ENCODE data around the gene NHEJ1. TPM values are rescaled to one million over a fixed set of nuclear protein-coding genes. Genes with fewer than 3 reads are reported as not detected.

Gene NHEJ1
- total and polyA plus RNA-seq, 2 donors: 8.3 to 12.3 TPM

DNA sequence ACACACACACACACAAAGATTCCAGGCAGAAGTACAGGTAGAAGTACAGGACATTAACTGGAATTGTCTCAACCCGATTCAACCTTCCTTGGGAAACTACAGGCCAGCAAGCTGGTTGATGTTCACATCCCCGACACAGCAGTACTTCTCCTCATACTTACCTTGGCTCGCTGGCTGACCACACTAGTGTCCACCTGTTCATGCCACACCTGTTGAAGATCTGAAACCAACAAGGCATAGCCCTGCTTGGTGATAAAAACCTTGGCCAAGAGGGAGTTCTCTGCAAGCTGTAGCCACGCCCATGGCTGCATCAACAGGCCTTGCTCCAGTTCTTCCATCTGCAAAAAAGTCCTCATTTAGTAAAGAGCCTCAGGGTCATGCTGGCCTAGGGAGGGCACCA is 2.6 kb downstream of the NHEJ1 start:
- Histone ChIP-seq H3K27ac (ENCODE audit: low read depth in 1 of 2, low read length in 1 of 2) (no peak overlapping the region), H3K9me3 (ENCODE audit: control insufficient read depth in 2 of 2, insufficient read depth in 1 of 2, low read length in 1 of 2) (no peaks in the 10 kb centered on the region), H3K27me3 (ENCODE audit: control insufficient read depth in 2 of 2, insufficient read depth in 1 of 2, low read length in 1 of 2) (no peaks in the 10 kb centered on the region), H3K36me3 (ENCODE audit: control insufficient read depth in 2 of 2, insufficient read depth in 2 of 2, low read length in 1 of 2) (peaks cover 8 to 21% of the 10 kb centered on the region in 2 donors), H3K4me3 (ENCODE audit: low read length in 2 of 2) (no peak overlapping the region), H3K4me1 (ENCODE audit: control insufficient read depth in 2 of 2, insufficient read depth in 2 of 2, low read length in 2 of 2) (peaks cover 8 to 11% of the 10 kb centered on the region in 2 donors)
- DNase-seq (ENCODE audit: low read depth in 6 of 9, low spot score in 9 of 9): no peak
- WGBS: 99% methylated on average over 4 of the region's 4 CpGs

DNA sequence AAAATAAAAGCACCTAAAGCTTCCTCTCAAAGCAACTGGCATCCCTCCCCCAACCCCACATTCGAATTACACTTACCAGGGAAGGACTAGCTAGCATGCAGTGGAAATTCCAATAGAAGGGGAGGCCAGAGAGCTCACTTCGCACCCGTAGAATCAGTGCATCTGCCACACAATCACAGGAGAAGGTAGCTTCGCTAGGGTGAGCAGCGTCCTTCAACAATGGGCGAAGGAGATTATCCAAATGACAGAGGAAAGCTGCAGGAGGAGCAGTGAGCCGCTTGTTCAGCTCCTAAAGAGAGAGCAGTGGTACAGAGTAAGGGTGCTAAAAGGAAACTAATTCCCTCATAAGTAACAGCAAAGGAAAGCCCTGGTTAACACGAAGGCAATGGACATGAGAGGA is 3.2 kb downstream of the NHEJ1 start:
- WGBS: 98% methylated on average over 8 of the region's 8 CpGs
- Histone ChIP-seq H3K9me3 (ENCODE audit: control insufficient read depth in 2 of 2, insufficient read depth in 1 of 2, low read length in 1 of 2) (no peaks in the 10 kb centered on the region), H3K4me3 (ENCODE audit: low read length in 2 of 2) (no peak overlapping the region), H3K36me3 (ENCODE audit: control insufficient read depth in 2 of 2, insufficient read depth in 2 of 2, low read length in 1 of 2) (peaks cover 8 to 21% of the 10 kb centered on the region in 2 donors), H3K4me1 (ENCODE audit: control insufficient read depth in 2 of 2, insufficient read depth in 2 of 2, low read length in 2 of 2) (peaks cover 8 to 11% of the 10 kb centered on the region in 2 donors), H3K27me3 (ENCODE audit: control insufficient read depth in 2 of 2, insufficient read depth in 1 of 2, low read length in 1 of 2) (no peaks in the 10 kb centered on the region), H3K27ac (ENCODE audit: low read depth in 1 of 2, low read length in 1 of 2) (no peak overlapping the region)
- DNase-seq (ENCODE audit: low read depth in 6 of 9, low spot score in 9 of 9): no peak

DNA sequence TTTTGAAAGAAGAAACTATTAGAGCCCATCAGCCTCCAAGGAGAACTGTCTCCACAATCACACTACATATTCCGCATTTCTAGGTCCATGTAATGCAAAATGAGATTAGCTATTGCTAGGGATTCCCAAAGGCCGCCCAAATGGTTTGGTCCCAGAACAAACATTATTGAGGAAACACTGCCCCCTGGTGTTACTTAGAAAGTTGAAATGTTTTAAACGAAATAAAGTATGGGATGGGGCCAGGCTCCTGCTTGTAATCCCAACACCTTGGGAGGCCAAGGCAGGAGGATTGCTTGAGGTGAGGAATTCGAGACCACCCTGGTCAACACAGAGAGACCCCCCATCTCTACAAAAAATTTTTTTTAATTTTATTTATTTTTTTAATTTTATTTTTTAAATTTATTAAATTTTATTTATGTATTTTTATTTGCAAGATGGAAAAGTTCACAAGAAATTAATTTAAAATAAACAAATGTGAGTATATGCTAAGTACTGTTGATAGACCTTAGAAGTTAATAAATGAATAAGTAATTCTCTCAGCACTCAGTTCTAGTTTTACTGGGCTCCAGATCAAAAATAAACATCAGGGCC is 5.5 kb downstream of the NHEJ1 start:
- H3K27me3 ChIP-seq (ENCODE audit: control insufficient read depth in 2 of 2, insufficient read depth in 1 of 2, low read length in 1 of 2): no peaks in the 10 kb centered on the region
- peaks cover 8 to 23% of the 10 kb centered on the region in 2 donors for H3K36me3 ChIP-seq (ENCODE audit: control insufficient read depth in 2 of 2, insufficient read depth in 2 of 2, low read length in 1 of 2)
- DNase-seq (ENCODE audit: low read depth in 6 of 9, low spot score in 9 of 9): peak in 7 of 9 donors; percentile 48 to 80 (median 70)
- H3K9me3 ChIP-seq (ENCODE audit: control insufficient read depth in 2 of 2, insufficient read depth in 1 of 2, low read length in 1 of 2): no peaks in the 10 kb centered on the region
- 27% methylated on average over 4 of the region's 4 CpGs for WGBS
- H3K27ac ChIP-seq (ENCODE audit: low read depth in 1 of 2, low read length in 1 of 2): no peak overlapping the region
- H3K4me3 ChIP-seq (ENCODE audit: low read length in 2 of 2): no peak overlapping the region
- peaks cover 3 to 6% of the 10 kb centered on the region in 2 donors for H3K4me1 ChIP-seq (ENCODE audit: control insufficient read depth in 2 of 2, insufficient read depth in 2 of 2, low read length in 2 of 2)

DNA sequence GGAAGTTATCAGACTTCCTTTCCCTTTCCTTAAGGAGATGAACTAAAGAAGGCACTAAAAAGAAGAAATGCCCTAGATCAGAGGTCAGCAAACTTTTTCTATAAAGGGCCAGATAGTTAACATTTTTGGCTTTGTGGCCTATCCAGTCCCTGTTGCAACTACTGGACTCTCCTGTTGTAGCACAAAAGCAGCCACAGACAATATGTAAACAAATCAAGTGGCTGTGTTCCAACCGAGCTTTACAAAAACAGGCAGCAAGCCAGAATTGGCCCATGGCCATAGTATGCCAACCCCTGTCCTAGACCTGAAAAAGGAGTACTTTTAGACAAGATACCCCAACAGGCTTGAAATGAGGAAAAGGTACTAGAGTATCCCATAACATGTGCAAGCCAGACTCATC is 10.9 kb downstream of the NHEJ1 start:
- Histone ChIP-seq H3K4me1 (ENCODE audit: control insufficient read depth in 2 of 2, insufficient read depth in 2 of 2, low read length in 2 of 2) (no peaks in the 10 kb centered on the region), H3K9me3 (ENCODE audit: control insufficient read depth in 2 of 2, insufficient read depth in 1 of 2, low read length in 1 of 2) (no peaks in the 10 kb centered on the region), H3K4me3 (ENCODE audit: low read length in 2 of 2) (no peak overlapping the region), H3K27ac (ENCODE audit: low read depth in 1 of 2, low read length in 1 of 2) (no peak overlapping the region), H3K27me3 (ENCODE audit: control insufficient read depth in 2 of 2, insufficient read depth in 1 of 2, low read length in 1 of 2) (no peaks in the 10 kb centered on the region), H3K36me3 (ENCODE audit: control insufficient read depth in 2 of 2, insufficient read depth in 2 of 2, low read length in 1 of 2) (peaks cover 12 to 22% of the 10 kb centered on the region in 2 donors)
- 87% methylated on average over 1 of the region's 1 CpG for WGBS
- no peak for DNase-seq (ENCODE audit: low read depth in 6 of 9, low spot score in 9 of 9)

DNA sequence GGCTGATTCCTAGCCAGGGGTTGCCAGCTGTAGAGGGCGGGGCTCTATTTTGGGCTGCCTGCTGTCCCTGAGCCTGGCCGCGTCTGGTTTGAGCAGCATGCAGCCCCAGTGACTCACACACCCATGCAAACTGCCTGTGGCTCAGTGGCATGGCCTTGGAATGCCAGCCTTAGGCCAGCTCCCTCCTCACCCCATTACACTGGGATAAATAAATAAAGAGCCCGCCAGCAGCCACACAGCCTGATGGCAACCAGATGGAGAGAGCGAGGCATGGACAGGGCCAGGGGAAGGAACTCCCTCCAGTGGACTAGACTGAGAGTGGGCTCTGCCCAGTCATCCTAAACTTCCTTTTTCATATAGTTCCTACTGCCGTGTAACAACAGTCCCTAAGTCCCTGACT is 18.3 kb downstream of the NHEJ1 start:
- Histone ChIP-seq H3K4me3 (ENCODE audit: low read length in 2 of 2) (no peak overlapping the region), H3K36me3 (ENCODE audit: control insufficient read depth in 2 of 2, insufficient read depth in 2 of 2, low read length in 1 of 2) (peaks cover 19 to 28% of the 10 kb centered on the region in 2 donors), H3K4me1 (ENCODE audit: control insufficient read depth in 2 of 2, insufficient read depth in 2 of 2, low read length in 2 of 2) (no peaks in the 10 kb centered on the region), H3K27me3 (ENCODE audit: control insufficient read depth in 2 of 2, insufficient read depth in 1 of 2, low read length in 1 of 2) (no peaks in the 10 kb centered on the region), H3K27ac (ENCODE audit: low read depth in 1 of 2, low read length in 1 of 2) (no peak overlapping the region), H3K9me3 (ENCODE audit: control insufficient read depth in 2 of 2, insufficient read depth in 1 of 2, low read length in 1 of 2) (no peaks in the 10 kb centered on the region)
- WGBS: 98% methylated on average over 6 of the region's 6 CpGs
- DNase-seq (ENCODE audit: low read depth in 6 of 9, low spot score in 9 of 9): no peak

DNA sequence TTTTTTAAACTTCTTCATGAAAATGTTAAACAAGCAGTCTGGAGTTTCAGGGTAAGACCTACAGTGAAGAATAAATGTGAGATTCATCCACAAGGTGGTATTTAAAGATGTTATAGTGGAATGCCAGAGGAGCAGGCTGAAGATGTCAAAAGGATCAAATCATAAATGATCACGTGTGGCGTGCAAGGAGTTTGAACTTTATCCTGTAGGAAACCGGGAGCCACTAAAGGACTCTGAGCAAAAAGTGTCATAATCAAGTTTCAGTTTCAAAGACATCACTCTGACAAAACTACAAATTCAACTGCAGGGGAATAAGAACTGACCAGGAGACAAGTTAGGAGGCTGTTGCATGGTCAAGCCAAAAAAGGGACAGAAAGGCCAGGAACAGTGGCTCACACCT is 19.9 kb downstream of the NHEJ1 start:
- Histone ChIP-seq H3K36me3 (ENCODE audit: control insufficient read depth in 2 of 2, insufficient read depth in 2 of 2, low read length in 1 of 2) (peaks cover 8 to 15% of the 10 kb centered on the region in 2 donors), H3K27ac (ENCODE audit: low read depth in 1 of 2, low read length in 1 of 2) (no peak overlapping the region), H3K27me3 (ENCODE audit: control insufficient read depth in 2 of 2, insufficient read depth in 1 of 2, low read length in 1 of 2) (no peaks in the 10 kb centered on the region), H3K4me1 (ENCODE audit: control insufficient read depth in 2 of 2, insufficient read depth in 2 of 2, low read length in 2 of 2) (no peaks in the 10 kb centered on the region), H3K9me3 (ENCODE audit: control insufficient read depth in 2 of 2, insufficient read depth in 1 of 2, low read length in 1 of 2) (no peaks in the 10 kb centered on the region), H3K4me3 (ENCODE audit: low read length in 2 of 2) (no peak overlapping the region)
- no peak for DNase-seq (ENCODE audit: low read depth in 6 of 9, low spot score in 9 of 9)
- WGBS: 97% methylated on average over 3 of the region's 3 CpGs

DNA sequence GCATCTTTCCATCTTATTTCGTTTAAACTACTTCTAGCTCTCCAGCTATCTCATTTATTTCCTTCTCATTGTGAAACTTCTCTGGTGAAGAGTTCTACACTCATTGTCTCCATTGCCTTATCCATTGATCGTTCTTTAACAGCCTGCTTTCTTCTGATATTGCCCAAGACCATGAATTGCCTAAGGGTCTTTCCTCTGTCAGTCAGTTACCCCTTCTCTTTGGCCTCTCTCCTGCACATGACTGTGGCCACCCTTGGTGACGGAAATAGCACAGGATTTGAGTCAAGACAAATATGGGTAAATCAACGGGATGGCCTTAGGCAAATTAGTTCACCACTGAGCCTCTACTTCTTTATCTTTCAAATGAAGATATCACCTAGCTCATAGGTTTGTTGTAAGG is 26.6 kb downstream of the NHEJ1 start:
- Histone ChIP-seq H3K9me3 (ENCODE audit: control insufficient read depth in 2 of 2, insufficient read depth in 1 of 2, low read length in 1 of 2) (no peaks in the 10 kb centered on the region), H3K27me3 (ENCODE audit: control insufficient read depth in 2 of 2, insufficient read depth in 1 of 2, low read length in 1 of 2) (no peaks in the 10 kb centered on the region), H3K4me1 (ENCODE audit: control insufficient read depth in 2 of 2, insufficient read depth in 2 of 2, low read length in 2 of 2) (no peaks in the 10 kb centered on the region), H3K4me3 (ENCODE audit: low read length in 2 of 2) (no peak overlapping the region), H3K27ac (ENCODE audit: low read depth in 1 of 2, low read length in 1 of 2) (no peak overlapping the region), H3K36me3 (ENCODE audit: control insufficient read depth in 2 of 2, insufficient read depth in 2 of 2, low read length in 1 of 2) (peaks cover 0 to 3% of the 10 kb centered on the region in 2 donors)
- WGBS: 96% methylated on average over 4 of the region's 4 CpGs
- DNase-seq (ENCODE audit: low read depth in 6 of 9, low spot score in 9 of 9): no peak

DNA sequence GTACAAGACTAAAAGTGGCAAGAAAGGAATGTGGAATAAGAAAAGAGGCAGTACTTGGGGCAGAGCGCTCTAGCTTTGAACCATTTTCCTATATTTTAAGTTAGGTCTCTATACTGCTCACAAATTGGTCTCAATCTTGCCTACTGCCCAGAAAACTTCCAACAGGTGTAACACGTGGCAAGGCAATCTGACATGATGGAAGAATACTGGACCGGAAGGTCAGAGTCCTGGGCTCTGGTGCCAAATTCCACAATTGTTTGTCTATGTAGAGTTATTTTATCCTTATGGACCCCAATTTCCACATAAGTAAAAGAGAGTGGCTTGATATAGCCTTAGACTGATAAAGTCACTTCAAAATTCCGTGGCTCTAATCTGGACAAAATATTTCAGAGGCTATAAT is 28.9 kb downstream of the NHEJ1 start:
- Histone ChIP-seq H3K9me3 (ENCODE audit: control insufficient read depth in 2 of 2, insufficient read depth in 1 of 2, low read length in 1 of 2) (no peaks in the 10 kb centered on the region), H3K27me3 (ENCODE audit: control insufficient read depth in 2 of 2, insufficient read depth in 1 of 2, low read length in 1 of 2) (no peaks in the 10 kb centered on the region)
- 98% methylated on average over 4 of the region's 4 CpGs for WGBS

DNA sequence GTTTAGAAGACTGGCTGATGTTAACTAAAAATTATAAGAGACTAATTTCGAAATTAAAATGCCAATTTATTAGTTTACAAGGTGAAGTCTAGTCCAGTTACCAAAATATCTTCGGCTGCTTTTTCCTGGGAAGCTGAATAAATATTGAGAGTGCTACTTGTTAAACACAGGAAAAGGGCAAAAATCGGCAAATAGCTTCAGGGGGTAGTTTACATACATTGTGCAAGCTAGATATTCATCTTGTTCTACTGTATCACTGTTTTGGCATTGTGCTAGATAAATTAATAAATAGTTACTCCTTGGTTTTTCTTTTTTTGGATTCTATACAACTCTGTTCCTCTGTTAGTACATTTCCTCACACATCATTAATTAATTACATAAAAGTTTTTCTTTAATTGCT is 29.3 kb downstream of the NHEJ1 start:
- 94% methylated on average over 3 of the region's 3 CpGs for WGBS
- Histone ChIP-seq H3K4me1 (ENCODE audit: control insufficient read depth in 2 of 2, insufficient read depth in 2 of 2, low read length in 2 of 2) (no peaks in the 10 kb centered on the region), H3K27me3 (ENCODE audit: control insufficient read depth in 2 of 2, insufficient read depth in 1 of 2, low read length in 1 of 2) (no peaks in the 10 kb centered on the region), H3K4me3 (ENCODE audit: low read length in 2 of 2) (no peak overlapping the region), H3K9me3 (ENCODE audit: control insufficient read depth in 2 of 2, insufficient read depth in 1 of 2, low read length in 1 of 2) (no peaks in the 10 kb centered on the region), H3K27ac (ENCODE audit: low read depth in 1 of 2, low read length in 1 of 2) (no peak overlapping the region), H3K36me3 (ENCODE audit: control insufficient read depth in 2 of 2, insufficient read depth in 2 of 2, low read length in 1 of 2) (no peaks in the 10 kb centered on the region)
- no peak for DNase-seq (ENCODE audit: low read depth in 6 of 9, low spot score in 9 of 9)

More for the DNA sequence above, 28.9 kb downstream of the NHEJ1 start:
- Histone ChIP-seq H3K4me3 (ENCODE audit: low read length in 2 of 2) (no peak overlapping the region), H3K36me3 (ENCODE audit: control insufficient read depth in 2 of 2, insufficient read depth in 2 of 2, low read length in 1 of 2) (no peaks in the 10 kb centered on the region), H3K4me1 (ENCODE audit: control insufficient read depth in 2 of 2, insufficient read depth in 2 of 2, low read length in 2 of 2) (no peaks in the 10 kb centered on the region), H3K27ac (ENCODE audit: low read depth in 1 of 2, low read length in 1 of 2) (no peak overlapping the region)
- no peak for DNase-seq (ENCODE audit: low read depth in 6 of 9, low spot score in 9 of 9)
